HL-60 (cell line): ENCODE results near the gene HDHD5.

Experiments used
- DNase-seq, 2 experiments: peaks; one replicate each; pipeline ENCODE4 v3.0.0-alpha.2; 2010 to 2020; ENCODE audit warnings: low read depth in 1 of 2, low spot score in 1 of 2
- H3K27ac ChIP-seq: fragments of 250-450 bp; sonication (Bioruptor Pico); replicated peaks from 2 replicates; pipeline ENCODE4 v1.5.1; 2020; ENCODE audit warnings: mild to moderate bottlenecking, moderate library complexity
- H3K27me3 ChIP-seq: fragments of 250-450 bp; sonication (Bioruptor Pico); 2 replicates; pipeline ENCODE4 v1.5.1; 2021; ENCODE audit warnings: mild to moderate bottlenecking, moderate library complexity; ENCODE audit not compliant: insufficient read depth, poor library complexity, severe bottlenecking
- H3K4me3 ChIP-seq: replicated peaks from 2 replicates; pipeline ENCODE4 v1.5.1; 2011; ENCODE audit warnings: mild to moderate bottlenecking, control low read depth, low read length; ENCODE audit not compliant: insufficient read depth
- CTCF ChIP-seq: IDR thresholded peaks from one replicate; pipeline ENCODE4 v1.5.1; 2011; ENCODE audit warnings: low read length, control low read depth, inconsistent platforms; ENCODE audit not compliant: insufficient read depth
- GABPA ChIP-seq: IDR thresholded peaks from 2 replicates; pipeline ENCODE4 v1.6.1; 2012; ENCODE audit warnings: low read depth
- POLR2AphosphoS5 ChIP-seq: IDR thresholded peaks from 2 replicates; pipeline ENCODE4 v1.6.1; 2012; ENCODE audit warnings: low read depth
- REST ChIP-seq: IDR thresholded peaks from 2 replicates; pipeline ENCODE4 v1.6.1; 2012; ENCODE audit warnings: low read depth; ENCODE audit not compliant: insufficient replicate concordance
- SPI1 ChIP-seq: IDR thresholded peaks from 2 replicates; pipeline ENCODE4 v1.6.1; 2012; ENCODE audit warnings: low read depth, mild to moderate bottlenecking, borderline replicate concordance

HDHD5 gene

GRCh38 chr22:17114173-17114897 is 44.7 kb downstream of the HDHD5 start:
- Histone ChIP-seq H3K27ac (peak overlapping the region; percentile 18), H3K27me3 (no peaks in the 10 kb centered on the region), H3K4me3 (no peak overlapping the region)
- TF ChIP-seq POLR2AphosphoS5 (no peak; the same call in 1 of the 2 replicates), CTCF (no peak), REST (no peak), GABPA (no peak), SPI1 (no peak)
- DNase-seq = peak in 1 of 2 experiments; percentile 42

- no peak for DNase-seq
- Histone ChIP-seq H3K4me3 (no peak overlapping the region), H3K27ac (no peak overlapping the region), H3K27me3 (no peaks in the 10 kb centered on the region)
- TF ChIP-seq SPI1 = no peak
- TF ChIP-seq GABPA = no peak
- TF ChIP-seq POLR2AphosphoS5 = no peak
- TF ChIP-seq REST = no peak
- no peak for TF ChIP-seq CTCF
Measured at GRCh38 chr22:17113600-17113999, 45.5 kb downstream of the HDHD5 start.

- Histone ChIP-seq H3K4me3 (no peak overlapping the region), H3K27ac (no peak overlapping the region), H3K27me3 (no peaks in the 10 kb centered on the region)
- TF ChIP-seq REST = no peak
- no peak for TF ChIP-seq SPI1
- TF ChIP-seq CTCF = no peak
- no peak for TF ChIP-seq GABPA
- TF ChIP-seq POLR2AphosphoS5 = no peak
- no peak for DNase-seq
Measured at GRCh38 chr22:17112491-17113042, 46.5 kb downstream of the HDHD5 start.
